Measurements from ENCODE around the gene TGM3.

DNA sequence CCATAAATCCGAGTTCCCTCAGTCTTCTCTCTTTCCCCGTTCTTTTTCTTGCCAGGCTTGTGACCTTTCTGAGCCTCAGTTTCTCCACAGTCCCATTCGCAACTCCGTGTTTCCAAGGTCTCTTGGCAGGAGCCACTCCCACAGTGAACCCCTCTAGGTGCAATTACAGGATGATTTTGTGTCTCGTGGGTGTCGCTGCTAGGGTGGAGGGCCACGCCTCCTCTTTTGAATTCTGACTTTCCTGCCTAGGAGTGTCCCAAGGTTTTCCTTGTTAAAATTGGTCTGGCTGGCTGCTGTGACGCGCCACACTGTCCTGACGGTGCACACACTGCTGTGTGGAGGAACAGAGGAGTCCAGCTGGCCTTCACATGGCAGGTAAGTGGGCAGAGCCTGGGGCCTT is 84.8 kb downstream of the TGM3 start, which contains the start of gene TGM6:
- TF ChIP-seq SUZ12 (IDR thresholded peaks at IDR 0.05) = no peak
- no peak for TF ChIP-seq ZNF384 (IDR thresholded peaks at IDR 0.05)
- no peak for TF ChIP-seq HDGF (IDR thresholded peaks at IDR 0.05; ENCODE audit: borderline replicate concordance)
- TF ChIP-seq BHLHE40 (IDR thresholded peaks at IDR 0.05; ENCODE audit: borderline replicate concordance) = no peak
- TF ChIP-seq SP1 (IDR thresholded peaks at IDR 0.05) = no peak
- TF ChIP-seq FOXA1 (IDR thresholded peaks at IDR 0.05) = no peak
- TF ChIP-seq NFRKB (IDR thresholded peaks at IDR 0.05) = no peak
- no peak for TF ChIP-seq ARNT (IDR thresholded peaks at IDR 0.05)
- TF ChIP-seq FOXK2 (IDR thresholded peaks at IDR 0.05) = no peak
- no peak for TF ChIP-seq LEF1 (IDR thresholded peaks at IDR 0.05; ENCODE audit: borderline replicate concordance)
- TF ChIP-seq, protein P1, sequence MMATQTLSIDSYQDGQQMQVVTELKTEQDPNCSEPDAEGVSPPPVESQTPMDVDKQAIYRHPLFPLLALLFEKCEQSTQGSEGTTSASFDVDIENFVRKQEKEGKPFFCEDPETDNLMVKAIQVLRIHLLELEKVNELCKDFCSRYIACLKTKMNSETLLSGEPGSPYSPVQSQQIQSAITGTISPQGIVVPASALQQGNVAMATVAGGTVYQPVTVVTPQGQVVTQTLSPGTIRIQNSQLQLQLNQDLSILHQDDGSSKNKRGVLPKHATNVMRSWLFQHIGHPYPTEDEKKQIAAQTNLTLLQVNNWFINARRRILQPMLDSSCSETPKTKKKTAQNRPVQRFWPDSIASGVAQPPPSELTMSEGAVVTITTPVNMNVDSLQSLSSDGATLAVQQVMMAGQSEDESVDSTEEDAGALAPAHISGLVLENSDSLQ (IDR thresholded peaks at IDR 0.05) = no peak
- no peak for TF ChIP-seq CTBP1 (IDR thresholded peaks at IDR 0.05; ENCODE audit: borderline replicate concordance)
